CD14-positive monocyte (primary cell): Measurements from ENCODE around the gene PPP2R2D. TPM values are rescaled to one million over a fixed set of nuclear protein-coding genes. Genes with fewer than 3 reads are reported as not detected.
A peak's percentile ranks its signal among the peaks of the same experiment; 100 is the strongest.

Experiments
- DNase-seq, 3 donors: peaks; one replicate each; pipeline ENCODE4 v3.0.0-alpha.2; 2011 to 2022
- H2AFZ ChIP-seq: 2 replicates; pipeline ENCODE4 v1.6.0; 2012; ENCODE audit warnings: mild to moderate bottlenecking, low read depth, low read length, inconsistent platforms; ENCODE audit not compliant: insufficient read depth, poor library complexity, severe bottlenecking
- H3K27ac ChIP-seq, 2 donors: 1 replicate in 1 of 2; 2 replicates in 1 of 2; pipeline ENCODE4 v1.5.1; 2012 to 2013; ENCODE audit warnings: low read length in 2 of 2, control low read depth in 1 of 2, inconsistent platforms in 1 of 2, low read depth in 1 of 2, mild to moderate bottlenecking in 1 of 2
- H3K27me3 ChIP-seq, 2 donors: one replicate each; pipeline versions ENCODE4 v1.6.0 to v1.6.1; 2011 to 2013; ENCODE audit warnings: low read length in 2 of 2; ENCODE audit not compliant: control insufficient read depth in 2 of 2, insufficient read depth in 2 of 2
- H3K36me3 ChIP-seq, 2 donors: replicated peaks in 1 of 2; 1 replicate in 1 of 2; 2 replicates in 1 of 2; pipeline versions ENCODE4 v1.5.1 to v1.6.1; 2012 to 2013; ENCODE audit warnings: low read length in 2 of 2, control low read depth in 1 of 2, inconsistent platforms in 1 of 2, mild to moderate bottlenecking in 1 of 2; ENCODE audit not compliant: insufficient read depth in 2 of 2, control insufficient read depth in 1 of 2
- H3K4me1 ChIP-seq, 2 donors: 1 replicate in 1 of 2; 2 replicates in 1 of 2; pipeline versions ENCODE4 v1.5.1 to v1.6.1; 2012 to 2013; ENCODE audit warnings: low read length in 2 of 2, control low read depth in 1 of 2, inconsistent platforms in 1 of 2, mild to moderate bottlenecking in 1 of 2, moderate library complexity in 1 of 2; ENCODE audit not compliant: insufficient read depth in 2 of 2, control insufficient read depth in 1 of 2
- H3K4me2 ChIP-seq: replicated peaks from 2 replicates; pipeline ENCODE3; 2012; ENCODE audit warnings: low read length, moderate library complexity, mild to moderate bottlenecking; ENCODE audit not compliant: poor library complexity, severe bottlenecking; ENCODE audit errors: extremely low read depth
- H3K4me3 ChIP-seq, 3 experiments: fragments of 200-600 bp in 1 of 3; sonication (generic) in 1 of 3; replicated peaks in 1 of 3; 1 replicate in 2 of 3; 2 replicates in 1 of 3; pipeline ENCODE4 v1.5.1; 2011 to 2013; ENCODE audit warnings: low read length in 3 of 3, mild to moderate bottlenecking in 3 of 3, control low read depth in 2 of 3, low read depth in 2 of 3, inconsistent platforms in 1 of 3, moderate library complexity in 1 of 3
- H3K79me2 ChIP-seq: 2 replicates; pipeline ENCODE4 v1.6.0; 2012; ENCODE audit warnings: mild to moderate bottlenecking, control low read depth, inconsistent platforms, low read length, moderate library complexity; ENCODE audit not compliant: insufficient read depth
- H3K9ac ChIP-seq: 2 replicates; pipeline ENCODE4 v1.6.0; 2017; ENCODE audit warnings: low read length, mild to moderate bottlenecking; ENCODE audit not compliant: insufficient read depth, poor library complexity, severe bottlenecking
- H3K9me3 ChIP-seq, 2 donors: replicated peaks in 1 of 2; 1 replicate in 1 of 2; 2 replicates in 1 of 2; pipeline versions ENCODE4 v1.5.1 to v1.6.1; 2012 to 2013; ENCODE audit warnings: low read length in 2 of 2, control low read depth in 1 of 2; ENCODE audit not compliant: control insufficient read depth in 1 of 2, insufficient read depth in 1 of 2
- H4K20me1 ChIP-seq: 2 replicates; pipeline ENCODE4 v1.6.0; 2012; ENCODE audit warnings: mild to moderate bottlenecking, low read length, control low read depth, moderate library complexity; ENCODE audit not compliant: insufficient read depth
- H3K27ac Mint-ChIP-seq, 7 donors: one replicate each; pipeline ENCODE4 v1.8.0; 2020; ENCODE audit warnings: mild to moderate bottlenecking in 7 of 7, mixed read lengths in 7 of 7, moderate library complexity in 6 of 7, inconsistent platforms in 2 of 7
- H3K27me3 Mint-ChIP-seq, 3 donors: one replicate each; pipeline ENCODE4 v1.8.0; 2021 to 2022; ENCODE audit warnings: low read depth in 3 of 3, mild to moderate bottlenecking in 3 of 3, mixed read lengths in 3 of 3, moderate library complexity in 3 of 3, inconsistent platforms in 1 of 3
- H3K36me3 Mint-ChIP-seq, 2 donors: one replicate each; pipeline ENCODE4 v1.8.0; 2020; ENCODE audit warnings: mixed read lengths in 2 of 2, inconsistent platforms in 1 of 2, mild to moderate bottlenecking in 1 of 2
- H3K4me1 Mint-ChIP-seq: one replicate; pipeline ENCODE4 v1.8.0; 2020; ENCODE audit warnings: mild to moderate bottlenecking, mixed read lengths
- H3K4me3 Mint-ChIP-seq, 2 donors: one replicate each; pipeline ENCODE4 v1.8.0; 2020; ENCODE audit warnings: mild to moderate bottlenecking in 2 of 2, mixed read lengths in 2 of 2, moderate library complexity in 1 of 2
- H3K9me3 Mint-ChIP-seq, 7 donors: one replicate each; pipeline ENCODE4 v1.8.0; 2020 to 2022; ENCODE audit warnings: mixed read lengths in 7 of 7, mild to moderate bottlenecking in 6 of 7, moderate library complexity in 6 of 7, inconsistent platforms in 2 of 7
- CTCF ChIP-seq: fragments of 200-600 bp; IDR thresholded peaks from one replicate; pipeline ENCODE4 v1.8.0; 2022; ENCODE audit warnings: antibody characterized with exemption, mild to moderate bottlenecking
- WGBS: methylation state at CpG from one replicate; pipeline ENCODE4 v1.1.5; 2013; ENCODE audit warnings: missing lambda C conversion rate; ENCODE audit not compliant: insufficient coverage; 5-methylcytosine and 5-hydroxymethylcytosine counted together
- intact Hi-C, 2 donors: fragments of 100-400 bp; cut with micrococcal nuclease; formaldehyde crosslinking; loops; one replicate each; pipeline versions ENCODE4 v1.15.0 to v1.15.1; 2023
- polyA plus RNA-seq, 3 donors: library from polyadenylated mRNA; depleted of rRNA in 1 of 3; unstranded in 2 of 3; stranded (reverse) in 1 of 3; fragments of 300-500 nt in 2 of 3; fragments of >200 nt in 1 of 3; fragmentation: Illumina TruSeq in 2 of 3; gene quantifications; 1 replicate in 2 of 3; 2 replicates in 1 of 3; pipeline ENCODE4 v1.2.3, GENCODE V29; 2012 to 2021

The PPP2R2D gene
- polyA plus RNA-seq, 3 donors, result 12.8 to 23.5 (median 12.9) TPM

DNA sequence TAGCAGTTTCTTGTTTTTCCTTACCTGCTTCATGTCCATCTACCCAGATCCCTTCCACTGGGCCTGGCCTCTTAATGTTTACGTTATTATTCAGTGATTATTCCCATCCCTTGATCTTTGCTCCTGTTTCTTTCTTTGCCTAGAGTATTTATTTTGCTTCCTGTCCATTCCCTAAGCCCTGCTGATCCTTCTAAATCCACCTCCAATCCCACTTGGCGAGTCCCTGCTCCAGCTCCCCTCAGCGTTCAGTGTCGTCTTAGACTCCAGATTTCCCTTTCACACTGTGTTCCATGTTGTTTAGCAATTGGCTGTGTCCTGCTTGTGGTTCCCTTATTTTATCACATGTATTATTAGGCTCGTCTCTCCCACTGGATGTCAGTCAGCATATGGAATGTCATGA lies 7.3 kb downstream of the PPP2R2D start:
- H3K4me1 ChIP-seq, result peaks cover under 1 to 14% of the 10 kb centered on the region in 2 donors
- no peak overlapping the region for H2AFZ ChIP-seq
- Mint-ChIP-seq H3K27ac (peak overlapping the region in 1 of 7 donors; percentile 16), H3K4me1 (peaks cover 24% of the 10 kb centered on the region), H3K27me3 (peaks cover 0 to 4% (median 3%) of the 10 kb centered on the region in 3 donors), H3K4me3 (no peak overlapping the region), H3K36me3 (peaks cover 47 to 65% of the 10 kb centered on the region in 2 donors), H3K9me3 (peaks cover 0 to 4% (median 0%) of the 10 kb centered on the region in 7 donors)
- H3K27ac ChIP-seq, result no peak overlapping the region
- H3K36me3 ChIP-seq, result peaks cover 22 to 74% of the 10 kb centered on the region in 2 donors
- no peak for DNase-seq
- 96% methylated on average over 3 of the region's 5 CpGs for WGBS
- peaks cover 98% of the 10 kb centered on the region for H3K79me2 ChIP-seq
- peaks cover 0 to 4% of the 10 kb centered on the region in 2 donors for H3K9me3 ChIP-seq
- H3K9ac ChIP-seq, result no peak overlapping the region
- intact Hi-C loops, result no loop called here
- H3K27me3 ChIP-seq, result no peaks in the 10 kb centered on the region
- H4K20me1 ChIP-seq, result peaks cover 100% of the 10 kb centered on the region
- H3K4me2 ChIP-seq, result no peak overlapping the region
- no peak overlapping the region for H3K4me3 ChIP-seq
- no peak for TF ChIP-seq CTCF

GRCh38 chr10:131909014-131909808 lies 8.4 kb downstream of the PPP2R2D start:
- no peak for DNase-seq

More at GRCh38 chr10:131909014-131909808, 8.4 kb downstream of the PPP2R2D start:
- H3K4me1 ChIP-seq, result peaks cover 0 to 8% of the 10 kb centered on the region in 2 donors
- WGBS, result 78% methylated on average over 5 of the region's 8 CpGs
- no peak overlapping the region for H3K4me3 Mint-ChIP-seq
- peaks cover 17% of the 10 kb centered on the region for H3K4me1 Mint-ChIP-seq
- intact Hi-C loops, result no loop called here
- H3K4me2 ChIP-seq, result no peak overlapping the region
- H3K9ac ChIP-seq, result no peak overlapping the region
- H3K27me3 ChIP-seq, result no peaks in the 10 kb centered on the region
- peaks cover 53 to 69% of the 10 kb centered on the region in 2 donors for H3K36me3 Mint-ChIP-seq
- H3K79me2 ChIP-seq, result peaks cover 99% of the 10 kb centered on the region
- peaks cover 100% of the 10 kb centered on the region for H4K20me1 ChIP-seq
- no peak overlapping the region for H2AFZ ChIP-seq
- no peak overlapping the region for H3K4me3 ChIP-seq
- H3K27me3 Mint-ChIP-seq, result peaks cover 0 to 4% (median 3%) of the 10 kb centered on the region in 3 donors
- H3K27ac ChIP-seq, result no peak overlapping the region
- peaks cover 22 to 85% of the 10 kb centered on the region in 2 donors for H3K36me3 ChIP-seq
- peak overlapping the region in 4 of 7 donors; percentile 25 to 78 (median 66) for H3K27ac Mint-ChIP-seq
- TF ChIP-seq CTCF, result no peak
- peaks cover 0 to 4% (median 0%) of the 10 kb centered on the region in 7 donors for H3K9me3 Mint-ChIP-seq
- peaks cover 0 to 4% of the 10 kb centered on the region in 2 donors for H3K9me3 ChIP-seq
